Fibroblast of villous mesenchyme (primary cell): ENCODE data around the gene HIVEP3. TPM values are rescaled to one million over a fixed set of nuclear protein-coding genes. Genes with fewer than 3 reads are reported as not detected.

ENCODE experiments used
- DNase-seq: peaks from one replicate; pipeline ENCODE4 v3.0.0-alpha.2; 2010; ENCODE audit warnings: low read depth
- H3K4me3 ChIP-seq: 2 replicates; pipeline ENCODE4 v1.5.1; 2011; ENCODE audit warnings: low read depth, mild to moderate bottlenecking, low read length
- CTCF ChIP-seq: IDR thresholded peaks from 2 replicates; pipeline ENCODE4 v1.5.1; 2012; ENCODE audit warnings: low read depth, mild to moderate bottlenecking, low read length; ENCODE audit not compliant: insufficient read depth
- total RNA-seq: library from RNA; depleted of rRNA; stranded (reverse); fragments of >200 nt; gene quantifications from 2 replicates; pipeline ENCODE4 v1.2.3, GENCODE V29; 2012

HIVEP3 gene
- total RNA-seq, 1 donor = 0.86 TPM

GRCh38 chr1:41868241-41868998 lies 50.3 kb downstream of the HIVEP3 start:
- no peak overlapping the region for H3K4me3 ChIP-seq
- DNase-seq = no peak
- TF ChIP-seq CTCF = no peak

- TF ChIP-seq CTCF = no peak
- no peak for DNase-seq
- no peak overlapping the region for H3K4me3 ChIP-seq
Measured at GRCh38 chr1:41866285-41866684, 52.4 kb downstream of the HIVEP3 start.

GRCh38 chr1:41864471-41865040 lies 54.2 kb downstream of the HIVEP3 start:
- no peak overlapping the region for H3K4me3 ChIP-seq
- no peak for TF ChIP-seq CTCF
- DNase-seq = peak; percentile 70

- DNase-seq = peak; percentile 77
Measured at GRCh38 chr1:41863718-41864117, 55.0 kb downstream of the HIVEP3 start.

GRCh38 chr1:41862384-41863221 lies 56.1 kb downstream of the HIVEP3 start:
- TF ChIP-seq CTCF = no peak
- peak; percentile 83 for DNase-seq
- no peak overlapping the region for H3K4me3 ChIP-seq

More at GRCh38 chr1:41863718-41864117, 55.0 kb downstream of the HIVEP3 start:
- no peak for TF ChIP-seq CTCF
- no peak overlapping the region for H3K4me3 ChIP-seq

GRCh38 chr1:41861535-41862383 lies 57.0 kb downstream of the HIVEP3 start:
- no peak for DNase-seq
- no peak for TF ChIP-seq CTCF
- H3K4me3 ChIP-seq = no peak overlapping the region
